K562 (cell line): ENCODE measurements around the gene MAD1L1. TPM values are rescaled to one million over a fixed set of nuclear protein-coding genes. Genes with fewer than 3 reads are reported as not detected.
"Not testable (repeated sequence)": the region's sequence is repeated elsewhere in the genome, so short reads cannot be mapped to it uniquely, and the experiment has no call there.

Experiments used
- ATAC-seq: fragments of 200-7000 bp; cut with Tn5 transposase; 3 replicates; pipeline ENCODE4 v1.9.1; 2020; ENCODE audit warnings: moderate library complexity
- BruUV-seq: library from RNA; stranded (reverse); fragments of 400-500 nt; replicated peaks from 2 replicates; lab custom pipeline; 2021; lab: Mats Ljungman, UMichigan
- CTCF ChIA-PET: fragments of 300-600 bp; formaldehyde crosslinking; extraction: SDS; loops from one replicate; lab custom pipeline; 2021; ENCODE audit warnings: low intra/inter-chr PET ratio; lab: Yijun Ruan, JAX
- POLR2A ChIA-PET: fragments of 300-600, 350-650 bp; sonication (Branson Sonifier 250); formaldehyde crosslinking; extraction: SDS; loops from one replicate; lab custom pipeline; 2021; ENCODE audit warnings: antibody characterized with exemption, inconsistent platforms; lab: Yijun Ruan, JAX
- DNase-seq, 4 experiments: peaks; one replicate each; pipeline versions ENCODE4 v3.0.0 to v3.0.0-alpha.2; 2011 to 2018; ENCODE audit warnings: low spot score in 3 of 4, mixed read lengths in 3 of 4; ENCODE audit errors: extremely low read depth in 1 of 4
- FAIRE-seq: peaks from 2 replicates; lab custom pipeline; 2011; peaks lifted over from hg19 to GRCh38; lab: Jason Lieb, UNC
- H2AFZ ChIP-seq: 2 replicates; pipeline ENCODE4 v1.6.0; 2011; ENCODE audit warnings: low read depth, low read length, control low read depth, inconsistent platforms
- H3K27ac ChIP-seq: fragments of 200-600 bp; 3 replicates; pipeline ENCODE4 v1.8.0; 2011; ENCODE audit warnings: low read depth, mild to moderate bottlenecking, control low read depth, inconsistent platforms, low read length, moderate library complexity, mixed read lengths; ENCODE audit errors: extremely low read depth
- H3K27me3 ChIP-seq, 2 experiments: fragments of 300-600 bp in 1 of 2; 2 replicates in 1 of 2; 3 replicates in 1 of 2; pipeline versions ENCODE4 v1.6.0 to v1.8.0; 2011; ENCODE audit warnings: inconsistent platforms in 2 of 2, low read length in 2 of 2, mild to moderate bottlenecking in 1 of 2, mixed read lengths in 1 of 2, moderate library complexity in 1 of 2; ENCODE audit not compliant: control insufficient read depth in 2 of 2, insufficient read depth in 2 of 2
- H3K36me3 ChIP-seq: fragments of 300-600 bp; 3 replicates; pipeline ENCODE4 v1.8.0; 2011; ENCODE audit warnings: mild to moderate bottlenecking, low read length, inconsistent platforms; ENCODE audit not compliant: control insufficient read depth, insufficient read depth
- H3K4me1 ChIP-seq, 2 experiments: fragments of 200-600 bp in 1 of 2; replicated peaks in 1 of 2; 2 replicates in 1 of 2; 3 replicates in 1 of 2; pipeline versions ENCODE4 v1.5.1 to v1.8.0; 2011; ENCODE audit warnings: inconsistent platforms in 2 of 2, low read length in 2 of 2, mild to moderate bottlenecking in 1 of 2, mixed read lengths in 1 of 2, moderate library complexity in 1 of 2; ENCODE audit not compliant: control insufficient read depth in 2 of 2, insufficient read depth in 2 of 2
- H3K4me2 ChIP-seq: 2 replicates; pipeline ENCODE4 v1.6.1; 2011; ENCODE audit warnings: low read length, control low read depth, inconsistent platforms, mixed read lengths; ENCODE audit not compliant: insufficient read depth
- H3K4me3 ChIP-seq: fragments of 200-600 bp; sonication (generic), shearing (Covaris generic); 2 replicates; pipeline ENCODE4 v1.5.1; 2016; ENCODE audit warnings: control low read depth, inconsistent platforms
- H3K79me2 ChIP-seq: fragments of 200-600 bp; 3 replicates; pipeline ENCODE4 v1.8.0; 2011; ENCODE audit warnings: low read length, inconsistent platforms; ENCODE audit not compliant: control insufficient read depth, insufficient read depth
- H3K9ac ChIP-seq, 2 experiments: 2 replicates each; pipeline versions ENCODE4 v1.6.0 to v1.6.1; 2011; ENCODE audit warnings: low read depth in 2 of 2, low read length in 2 of 2, control low read depth in 1 of 2, inconsistent platforms in 1 of 2, mild to moderate bottlenecking in 1 of 2, mixed read lengths in 1 of 2; ENCODE audit not compliant: insufficient read depth in 1 of 2
- H3K9me1 ChIP-seq: one replicate; pipeline ENCODE4 v1.6.0; 2011; ENCODE audit warnings: inconsistent platforms, mild to moderate bottlenecking, low read length, moderate library complexity; ENCODE audit not compliant: control insufficient read depth, insufficient read depth
- H3K9me3 ChIP-seq: replicated peaks from 2 replicates; pipeline ENCODE4 v1.5.1; 2011; ENCODE audit warnings: low read depth, low read length, inconsistent platforms; ENCODE audit not compliant: control insufficient read depth, insufficient read depth
- H4K20me1 ChIP-seq: replicated peaks from 2 replicates; pipeline ENCODE4 v1.6.1; 2011; ENCODE audit warnings: low read length, inconsistent platforms, mixed read lengths; ENCODE audit not compliant: control insufficient read depth, insufficient read depth
- MAX ChIP-seq: sonication (generic); formaldehyde crosslinking; IDR thresholded peaks from 2 replicates; pipeline ENCODE4 v1.9.0; 2022; ENCODE audit warnings: mild to moderate bottlenecking, missing genetic modification reagents
- POLR2G ChIP-seq: fragments of 200-400 bp; formaldehyde crosslinking; IDR thresholded peaks from 2 replicates; pipeline ENCODE4 v1.6.1; 2017; ENCODE audit warnings: low read depth, mild to moderate bottlenecking, antibody characterized with exemption, low read length, moderate library complexity
- RBM22 ChIP-seq: fragments of 200-400 bp; formaldehyde crosslinking; IDR thresholded peaks from 2 replicates; pipeline ENCODE4 v1.6.1; 2018; ENCODE audit warnings: low read length, low read depth; ENCODE audit not compliant: poor library complexity, severe bottlenecking
- WGBS: fragments of 100-300 bp; shearing (Covaris generic); methylation state at CpG from one replicate; pipeline ENCODE4 v1.1.6; 2016; ENCODE audit warnings: low coverage, mixed read lengths; ENCODE audit not compliant: insufficient coverage; ENCODE audit errors: missing lambda C conversion rate; 5-methylcytosine and 5-hydroxymethylcytosine counted together
- in situ Hi-C: fragments of 300-500 bp; cut with MboI; formaldehyde crosslinking; loops from 4 replicates; pipeline ENCODE4 v1.15.0; 2018; ENCODE audit warnings: inconsistent platforms, mixed read lengths
- intact Hi-C: fragments of 100-400 bp; cut with micrococcal nuclease; formaldehyde crosslinking; loops from 2 replicates; pipeline ENCODE4 v1.14.2; 2022
- polyA plus RNA-seq, 8 experiments: library from polyadenylated mRNA; depleted of rRNA in 4 of 8; stranded (reverse) in 5 of 8; unstranded in 3 of 8; fragments of >200 nt; fragmentation: Nextera tagmentation in 2 of 8; fragmentation: Illumina TruSeq in 1 of 8; extraction: Ambion mirVana in 2 of 8; extraction: Trizol in 1 of 8; gene quantifications; 2 replicates each; pipeline versions ENCODE4 v1.2.1 to v1.2.3, GENCODE V29; 2011 to 2014; ENCODE audit warnings: inconsistent platforms in 1 of 8, missing spikeins in 1 of 8
- total RNA-seq, 7 experiments: library from RNA; depleted of rRNA in 6 of 7; stranded (reverse); fragments of >200 nt in 6 of 7; fragmentation: Illumina TruSeq in 2 of 7; extraction: Trizol in 2 of 7; gene quantifications; 2 replicates each; pipeline versions ENCODE4 v1.2.1 to v1.2.3, GENCODE V29; 2011 to 2021; ENCODE audit warnings: low replicate concordance in 1 of 7

The MAD1L1 gene
- total and polyA plus RNA-seq, 9 of the 15 experiments (the other 6 are each of a cell fraction or from before 2014, with no cell fraction given): 1.7 to 89.7 (median 18.0) TPM

GRCh38 chr7:1816451-1816850 is 416.3 kb downstream of the MAD1L1 start:
- POLR2A ChIA-PET: interaction anchor here (0.7 kb wide), 1 partner anchor 51 kb away, joined by 3 read pairs; no protein-coding TSS in a partner anchor
- H3K27ac ChIP-seq, BruUV-seq, intact Hi-C loops, DNase-seq, H3K9ac ChIP-seq, H3K9me3 ChIP-seq, in situ Hi-C loops, H3K27me3 ChIP-seq, H4K20me1 ChIP-seq, CTCF ChIA-PET, H3K4me3 ChIP-seq, H3K4me2 ChIP-seq, ATAC-seq, FAIRE-seq, H3K79me2 ChIP-seq, H2AFZ ChIP-seq, H3K9me1 ChIP-seq: not testable (repeated sequence)
- Histone ChIP-seq H3K4me1 (peaks cover 0 to 62% of the 10 kb centered on the region in 2 experiments; a peak in 3 of 5 replicates), H3K36me3 (peaks cover 16% of the 10 kb centered on the region; the same call in 2 of the 3 replicates)
- WGBS: 83% methylated on average over 5 of the region's 7 CpGs

GRCh38 chr7:1815551-1816281 is 417.0 kb downstream of the MAD1L1 start:
- 88% methylated on average over 21 of the region's 36 CpGs for WGBS
- BruUV-seq, H3K4me2 ChIP-seq, H3K4me3 ChIP-seq, H3K9ac ChIP-seq, FAIRE-seq, H3K9me3 ChIP-seq, intact Hi-C loops, H2AFZ ChIP-seq, H3K9me1 ChIP-seq, H4K20me1 ChIP-seq, in situ Hi-C loops, DNase-seq: not testable (repeated sequence)
- peaks cover 16% of the 10 kb centered on the region; the same call in 2 of the 3 replicates for H3K36me3 ChIP-seq
- POLR2A ChIA-PET: interaction anchor here (0.7 kb wide), 1 partner anchor 52 kb away, joined by 3 read pairs; no protein-coding TSS in a partner anchor
- peak; percentile 32 for ATAC-seq
- TF ChIP-seq POLR2G: peak; percentile 25; the same call in 1 of the 2 replicates
- 0 out of 2 replicates have a peak, but pooled peaks have one; percentile 32 for TF ChIP-seq MAX (CRISPR knock-in tag)
- TF ChIP-seq RBM22: peak; percentile 38
- TF ChIP-seq, all 486 proteins: peak for 3; not testable (repeated sequence) for 483
- CTCF ChIA-PET, H3K27ac ChIP-seq, H3K27me3 ChIP-seq, H3K79me2 ChIP-seq: not testable (repeated sequence)
- H3K4me1 ChIP-seq: peaks cover 0 to 67% of the 10 kb centered on the region in 2 experiments; a peak in 3 of 5 replicates
